ENCODE results near the gene LRRC58. TPM values are rescaled to one million over a fixed set of nuclear protein-coding genes. Genes with fewer than 3 reads are reported as not detected.

The LRRC58 gene
- total and polyA plus RNA-seq, 2 of the 13 experiments (the other 11 are each of a cell fraction or from before 2014, with no cell fraction given), result 9.7 to 17.3 TPM

DNA sequence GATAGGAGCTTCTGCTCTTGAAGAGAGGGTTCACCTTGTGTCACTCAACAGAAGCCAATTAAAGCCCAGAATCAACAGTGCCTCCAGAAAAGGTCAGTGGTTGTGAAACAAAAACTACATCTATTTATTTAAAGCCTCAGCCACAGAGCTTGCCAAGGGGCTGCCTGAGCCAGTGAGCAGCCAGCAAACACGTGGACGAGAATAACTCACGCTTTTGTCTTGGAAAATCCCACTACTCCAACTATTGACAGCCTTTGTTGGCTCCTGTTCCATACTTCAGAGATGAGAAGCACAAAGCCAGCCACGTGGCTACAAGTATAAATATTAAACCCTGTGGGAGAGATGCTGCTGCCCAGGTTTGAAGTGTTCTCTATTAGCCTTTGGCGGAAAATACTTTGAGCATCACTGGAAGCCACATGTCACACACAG, 74.4 kb downstream of the LRRC58 start (continued):
- TF ChIP-seq, protein P1, sequence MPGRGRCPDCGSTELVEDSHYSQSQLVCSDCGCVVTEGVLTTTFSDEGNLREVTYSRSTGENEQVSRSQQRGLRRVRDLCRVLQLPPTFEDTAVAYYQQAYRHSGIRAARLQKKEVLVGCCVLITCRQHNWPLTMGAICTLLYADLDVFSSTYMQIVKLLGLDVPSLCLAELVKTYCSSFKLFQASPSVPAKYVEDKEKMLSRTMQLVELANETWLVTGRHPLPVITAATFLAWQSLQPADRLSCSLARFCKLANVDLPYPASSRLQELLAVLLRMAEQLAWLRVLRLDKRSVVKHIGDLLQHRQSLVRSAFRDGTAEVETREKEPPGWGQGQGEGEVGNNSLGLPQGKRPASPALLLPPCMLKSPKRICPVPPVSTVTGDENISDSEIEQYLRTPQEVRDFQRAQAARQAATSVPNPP (CRISPR knock-in tag; IDR thresholded peaks at IDR 0.05), result peak; percentile 52; the same call in 1 of the 2 replicates
- TF ChIP-seq YEATS2 (CRISPR knock-in tag; IDR thresholded peaks at IDR 0.05; ENCODE audit: borderline replicate concordance) (peak; percentile 39; the same call in 1 of the 2 replicates), TBP (CRISPR knock-in tag; IDR thresholded peaks at IDR 0.05) (no peak), MIER3 (CRISPR knock-in tag; IDR thresholded peaks at IDR 0.05; ENCODE audit: borderline replicate concordance) (peak; percentile 74; the same call in 1 of the 2 replicates), HOXA5 (CRISPR knock-in tag; IDR thresholded peaks at IDR 0.05) (peak; percentile 53; the same call in 1 of the 2 replicates), TBL1XR1 (IDR thresholded peaks at IDR 0.05; ENCODE audit: borderline replicate concordance, low read length, partially characterized antibody) (no peak), ZNF703 (CRISPR knock-in tag; IDR thresholded peaks at IDR 0.05; ENCODE audit: borderline replicate concordance) (no peak), TCF12 (IDR thresholded peaks at IDR 0.05) (no peak), TCF12 (CRISPR knock-in tag; IDR thresholded peaks at IDR 0.05) (no peak), KLF6 (CRISPR knock-in tag; IDR thresholded peaks at IDR 0.05) (0 out of 2 replicates have a peak, but pooled peaks have one; percentile 55), TBX3 (IDR thresholded peaks at IDR 0.05; ENCODE audit: borderline replicate concordance) (peak; percentile 29; the same call in 1 of the 2 replicates), TCF7L2 (IDR thresholded peaks at IDR 0.05; ENCODE audit: low read depth, low read length) (no peak), KDM4B (CRISPR knock-in tag; IDR thresholded peaks at IDR 0.05) (no peak)
- TF ChIP-seq, protein P2, sequence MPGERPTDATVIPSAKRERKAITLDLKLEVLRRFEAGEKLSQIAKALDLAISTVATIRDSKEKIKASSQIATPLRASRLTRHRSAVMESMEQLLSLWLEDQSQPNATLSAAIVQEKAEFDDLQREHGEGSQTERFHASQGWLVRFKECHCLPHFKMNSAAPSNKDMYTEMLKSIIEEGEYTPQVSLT (CRISPR knock-in tag; IDR thresholded peaks at IDR 0.05; ENCODE audit: borderline replicate concordance, low read depth), result no peak
- TF ChIP-seq, protein P3, sequence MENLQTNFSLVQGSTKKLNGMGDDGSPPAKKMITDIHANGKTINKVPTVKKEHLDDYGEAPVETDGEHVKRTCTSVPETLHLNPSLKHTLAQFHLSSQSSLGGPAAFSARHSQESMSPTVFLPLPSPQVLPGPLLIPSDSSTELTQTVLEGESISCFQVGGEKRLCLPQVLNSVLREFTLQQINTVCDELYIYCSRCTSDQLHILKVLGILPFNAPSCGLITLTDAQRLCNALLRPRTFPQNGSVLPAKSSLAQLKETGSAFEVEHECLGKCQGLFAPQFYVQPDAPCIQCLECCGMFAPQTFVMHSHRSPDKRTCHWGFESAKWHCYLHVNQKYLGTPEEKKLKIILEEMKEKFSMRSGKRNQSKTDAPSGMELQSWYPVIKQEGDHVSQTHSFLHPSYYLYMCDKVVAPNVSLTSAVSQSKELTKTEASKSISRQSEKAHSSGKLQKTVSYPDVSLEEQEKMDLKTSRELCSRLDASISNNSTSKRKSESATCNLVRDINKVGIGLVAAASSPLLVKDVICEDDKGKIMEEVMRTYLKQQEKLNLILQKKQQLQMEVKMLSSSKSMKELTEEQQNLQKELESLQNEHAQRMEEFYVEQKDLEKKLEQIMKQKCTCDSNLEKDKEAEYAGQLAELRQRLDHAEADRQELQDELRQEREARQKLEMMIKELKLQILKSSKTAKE (CRISPR knock-in tag; IDR thresholded peaks at IDR 0.05; ENCODE audit: borderline replicate concordance), result 0 out of 2 replicates have a peak, but pooled peaks have one; percentile 27
- TF ChIP-seq, protein P4, sequence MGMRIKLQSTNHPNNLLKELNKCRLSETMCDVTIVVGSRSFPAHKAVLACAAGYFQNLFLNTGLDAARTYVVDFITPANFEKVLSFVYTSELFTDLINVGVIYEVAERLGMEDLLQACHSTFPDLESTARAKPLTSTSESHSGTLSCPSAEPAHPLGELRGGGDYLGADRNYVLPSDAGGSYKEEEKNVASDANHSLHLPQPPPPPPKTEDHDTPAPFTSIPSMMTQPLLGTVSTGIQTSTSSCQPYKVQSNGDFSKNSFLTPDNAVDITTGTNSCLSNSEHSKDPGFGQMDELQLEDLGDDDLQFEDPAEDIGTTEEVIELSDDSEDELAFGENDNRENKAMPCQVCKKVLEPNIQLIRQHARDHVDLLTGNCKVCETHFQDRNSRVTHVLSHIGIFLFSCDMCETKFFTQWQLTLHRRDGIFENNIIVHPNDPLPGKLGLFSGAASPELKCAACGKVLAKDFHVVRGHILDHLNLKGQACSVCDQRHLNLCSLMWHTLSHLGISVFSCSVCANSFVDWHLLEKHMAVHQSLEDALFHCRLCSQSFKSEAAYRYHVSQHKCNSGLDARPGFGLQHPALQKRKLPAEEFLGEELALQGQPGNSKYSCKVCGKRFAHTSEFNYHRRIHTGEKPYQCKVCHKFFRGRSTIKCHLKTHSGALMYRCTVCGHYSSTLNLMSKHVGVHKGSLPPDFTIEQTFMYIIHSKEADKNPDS (CRISPR knock-in tag; IDR thresholded peaks at IDR 0.05), result no peak
- TF ChIP-seq, protein P5, sequence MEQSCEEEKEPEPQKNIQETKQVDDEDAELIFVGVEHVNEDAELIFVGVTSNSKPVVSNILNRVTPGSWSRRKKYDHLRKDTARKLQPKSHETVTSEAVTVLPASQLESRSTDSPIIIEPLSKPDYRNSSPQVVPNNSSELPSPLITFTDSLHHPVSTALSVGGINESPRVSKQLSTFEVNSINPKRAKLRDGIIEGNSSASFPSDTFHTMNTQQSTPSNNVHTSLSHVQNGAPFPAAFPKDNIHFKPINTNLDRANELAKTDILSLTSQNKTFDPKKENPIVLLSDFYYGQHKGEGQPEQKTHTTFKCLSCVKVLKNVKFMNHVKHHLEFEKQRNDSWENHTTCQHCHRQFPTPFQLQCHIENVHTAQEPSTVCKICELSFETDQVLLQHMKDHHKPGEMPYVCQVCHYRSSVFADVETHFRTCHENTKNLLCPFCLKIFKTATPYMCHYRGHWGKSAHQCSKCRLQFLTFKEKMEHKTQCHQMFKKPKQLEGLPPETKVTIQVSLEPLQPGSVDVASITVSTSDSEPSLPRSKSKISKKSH (CRISPR knock-in tag; IDR thresholded peaks at IDR 0.05; ENCODE audit: borderline replicate concordance), result no peak
- TF ChIP-seq, protein P6, sequence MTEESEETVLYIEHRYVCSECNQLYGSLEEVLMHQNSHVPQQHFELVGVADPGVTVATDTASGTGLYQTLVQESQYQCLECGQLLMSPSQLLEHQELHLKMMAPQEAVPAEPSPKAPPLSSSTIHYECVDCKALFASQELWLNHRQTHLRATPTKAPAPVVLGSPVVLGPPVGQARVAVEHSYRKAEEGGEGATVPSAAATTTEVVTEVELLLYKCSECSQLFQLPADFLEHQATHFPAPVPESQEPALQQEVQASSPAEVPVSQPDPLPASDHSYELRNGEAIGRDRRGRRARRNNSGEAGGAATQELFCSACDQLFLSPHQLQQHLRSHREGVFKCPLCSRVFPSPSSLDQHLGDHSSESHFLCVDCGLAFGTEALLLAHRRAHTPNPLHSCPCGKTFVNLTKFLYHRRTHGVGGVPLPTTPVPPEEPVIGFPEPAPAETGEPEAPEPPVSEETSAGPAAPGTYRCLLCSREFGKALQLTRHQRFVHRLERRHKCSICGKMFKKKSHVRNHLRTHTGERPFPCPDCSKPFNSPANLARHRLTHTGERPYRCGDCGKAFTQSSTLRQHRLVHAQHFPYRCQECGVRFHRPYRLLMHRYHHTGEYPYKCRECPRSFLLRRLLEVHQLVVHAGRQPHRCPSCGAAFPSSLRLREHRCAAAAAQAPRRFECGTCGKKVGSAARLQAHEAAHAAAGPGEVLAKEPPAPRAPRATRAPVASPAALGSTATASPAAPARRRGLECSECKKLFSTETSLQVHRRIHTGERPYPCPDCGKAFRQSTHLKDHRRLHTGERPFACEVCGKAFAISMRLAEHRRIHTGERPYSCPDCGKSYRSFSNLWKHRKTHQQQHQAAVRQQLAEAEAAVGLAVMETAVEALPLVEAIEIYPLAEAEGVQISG (CRISPR knock-in tag; IDR thresholded peaks at IDR 0.05), result peak; percentile 63

Data from HepG2 (cell line).